Neural cell (in vitro differentiated cells): ENCODE results near the gene RABGAP1L. TPM values are rescaled to one million over a fixed set of nuclear protein-coding genes. Genes with fewer than 3 reads are reported as not detected.

Experiments
- H2AFZ ChIP-seq: fragments of 200-600, 300-800 bp; sonication (generic), shearing (Covaris generic); 2 replicates; pipeline ENCODE4 v1.6.0; 2014; ENCODE audit warnings: low read depth, mild to moderate bottlenecking, antibody characterized with exemption, low read length, moderate library complexity
- H3F3A ChIP-seq: fragments of 200-600 bp; shearing (Covaris generic); 2 replicates; pipeline ENCODE4 v1.6.1; 2016; ENCODE audit warnings: mild to moderate bottlenecking, moderate library complexity, mixed read lengths, antibody characterized with exemption, low read length; ENCODE audit not compliant: insufficient read depth, poor library complexity, severe bottlenecking
- H3K27ac ChIP-seq: fragments of 200-600, 300-800 bp; sonication (generic), shearing (Covaris generic); 2 replicates; pipeline ENCODE4 v1.5.1; 2014; ENCODE audit warnings: mild to moderate bottlenecking, low read length, moderate library complexity
- H3K27me3 ChIP-seq: fragments of 300-800, 200-600 bp; sonication (generic), shearing (Covaris generic); 2 replicates; pipeline ENCODE4 v1.6.0; 2014; ENCODE audit warnings: mild to moderate bottlenecking, low read depth, low read length, moderate library complexity; ENCODE audit not compliant: insufficient read depth
- H3K36me3 ChIP-seq: fragments of 300-800, 200-600 bp; sonication (generic), shearing (Covaris generic); 2 replicates; pipeline ENCODE4 v1.5.1; 2014; ENCODE audit warnings: mild to moderate bottlenecking, antibody characterized with exemption, low read length, moderate library complexity; ENCODE audit not compliant: insufficient read depth
- H3K4me2 ChIP-seq: fragments of 300-800, 200-600 bp; sonication (generic), shearing (Covaris generic); 2 replicates; pipeline ENCODE4 v1.6.0; 2014; ENCODE audit warnings: mild to moderate bottlenecking, low read length
- H3K4me3 ChIP-seq: fragments of 300-800, 200-600 bp; sonication (generic), shearing (Covaris generic); 2 replicates; pipeline ENCODE4 v1.5.1; 2014; ENCODE audit warnings: mild to moderate bottlenecking, low read length, moderate library complexity
- H3K79me2 ChIP-seq: fragments of 200-600 bp; shearing (Covaris generic); replicated peaks from 2 replicates; pipeline ENCODE4 v1.6.0; 2014; ENCODE audit warnings: mild to moderate bottlenecking, low read length, moderate library complexity; ENCODE audit not compliant: insufficient read depth
- H3K9ac ChIP-seq: fragments of 300-800, 200-600 bp; sonication (generic), shearing (Covaris generic); 2 replicates; pipeline ENCODE4 v1.6.1; 2016; ENCODE audit warnings: mild to moderate bottlenecking, low read length, mixed read lengths
- H3K9me2 ChIP-seq: fragments of 200-600 bp; shearing (Covaris generic); 2 replicates; pipeline ENCODE4 v1.6.1; 2016; ENCODE audit warnings: mild to moderate bottlenecking, low read length, mixed read lengths; ENCODE audit not compliant: insufficient read depth
- H3K9me3 ChIP-seq: fragments of 200-600, 300-800 bp; sonication (generic), shearing (Covaris generic); 2 replicates; pipeline ENCODE4 v1.6.1; 2016; ENCODE audit warnings: mild to moderate bottlenecking, mixed run types, low read length, moderate library complexity, mixed read lengths
- H4K20me1 ChIP-seq: fragments of 200-600 bp; shearing (Covaris generic); 2 replicates; pipeline ENCODE4 v1.6.1; 2016; ENCODE audit warnings: mild to moderate bottlenecking, mixed run types; ENCODE audit not compliant: insufficient read depth
- EP300 ChIP-seq: fragments of 450-650 bp; conservative IDR thresholded peaks from 2 replicates; pipeline ENCODE4 v1.6.1; 2014; ENCODE audit warnings: antibody characterized with exemption, mild to moderate bottlenecking, moderate library complexity; ENCODE audit not compliant: poor library complexity, severe bottlenecking
- EZH2 ChIP-seq: fragments of 200-600, 300-800 bp; shearing (Covaris generic), sonication (generic); IDR thresholded peaks from 2 replicates; pipeline ENCODE4 v1.6.1; 2014; ENCODE audit warnings: antibody characterized with exemption, low read length, borderline replicate concordance, mild to moderate bottlenecking; ENCODE audit not compliant: insufficient read depth, poor library complexity, severe bottlenecking
- MXI1 ChIP-seq: fragments of 450-650 bp; conservative IDR thresholded peaks from 2 replicates; pipeline ENCODE4 v1.6.1; 2014; ENCODE audit warnings: antibody characterized with exemption, mild to moderate bottlenecking; ENCODE audit not compliant: poor library complexity, severe bottlenecking
- POLR2AphosphoS5 ChIP-seq: IDR thresholded peaks from 2 replicates; pipeline ENCODE4 v1.6.1; 2012
- RAD21 ChIP-seq: fragments of 450-650 bp; conservative IDR thresholded peaks from 2 replicates; pipeline ENCODE4 v1.6.1; 2014; ENCODE audit warnings: antibody characterized with exemption, mild to moderate bottlenecking, moderate library complexity
- SMC3 ChIP-seq: fragments of 450-650 bp; conservative IDR thresholded peaks from 2 replicates; pipeline ENCODE4 v1.6.1; 2014; ENCODE audit warnings: antibody characterized with exemption, mild to moderate bottlenecking, moderate library complexity; ENCODE audit not compliant: poor library complexity
- TAF1 ChIP-seq: IDR thresholded peaks from 2 replicates; pipeline ENCODE4 v1.6.1; 2012; ENCODE audit warnings: low read depth
- polyA plus RNA-seq: library from polyadenylated mRNA; depleted of rRNA; stranded (reverse); fragments of >200 nt; gene quantifications from 2 replicates; pipeline ENCODE4 v1.2.3, GENCODE V29; 2014
- TF ChIP-seq, protein P1 (sequence below): IDR thresholded peaks from 2 replicates; pipeline ENCODE4 v1.6.1; 2012; ENCODE audit warnings: borderline replicate concordance
- TF ChIP-seq, protein P2 (sequence below): fragments of 450-650 bp; IDR thresholded peaks from 2 replicates; pipeline ENCODE4 v1.5.1; 2014; ENCODE audit warnings: antibody characterized with exemption, mild to moderate bottlenecking, moderate library complexity; ENCODE audit not compliant: poor library complexity, severe bottlenecking

The RABGAP1L gene
- polyA plus RNA-seq, 1 donor from 2014 or later: 32.2 TPM

DNA sequence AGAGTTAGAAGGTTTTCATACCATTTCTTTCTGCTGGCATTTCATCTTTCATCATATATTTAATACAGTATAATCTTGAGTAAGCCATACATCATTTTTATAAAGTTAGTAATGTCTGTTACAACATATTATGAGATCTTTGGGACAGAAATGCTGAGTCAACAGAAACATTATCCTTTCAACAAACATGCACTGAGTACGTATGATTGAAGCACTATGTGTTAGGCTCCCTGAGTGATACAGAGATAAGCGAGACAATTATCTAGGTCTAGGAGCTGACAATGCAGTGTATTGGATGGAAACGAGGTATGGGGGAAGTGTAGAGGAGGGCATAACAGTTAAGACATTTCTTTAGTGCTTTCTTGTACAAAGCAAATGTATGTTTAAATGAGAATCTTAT, 268.7 kb downstream of the RABGAP1L start:
- Histone ChIP-seq H2AFZ (no peak overlapping the region), H3K36me3 (no peaks in the 10 kb centered on the region), H3K9me2 (no peaks in the 10 kb centered on the region), H3K4me2 (no peak overlapping the region), H3K9ac (no peak overlapping the region), H3K79me2 (no peaks in the 10 kb centered on the region), H3K9me3 (no peaks in the 10 kb centered on the region), H3F3A (no peaks in the 10 kb centered on the region), H3K27ac (no peak overlapping the region), H4K20me1 (no peaks in the 10 kb centered on the region), H3K27me3 (no peaks in the 10 kb centered on the region), H3K4me3 (no peak overlapping the region)
- TF ChIP-seq MXI1 (no peak), POLR2AphosphoS5 (no peak), RAD21 (no peak), SMC3 (no peak), EP300 (no peak), TAF1 (no peak), EZH2 (no peak)
- TF ChIP-seq, protein P1, sequence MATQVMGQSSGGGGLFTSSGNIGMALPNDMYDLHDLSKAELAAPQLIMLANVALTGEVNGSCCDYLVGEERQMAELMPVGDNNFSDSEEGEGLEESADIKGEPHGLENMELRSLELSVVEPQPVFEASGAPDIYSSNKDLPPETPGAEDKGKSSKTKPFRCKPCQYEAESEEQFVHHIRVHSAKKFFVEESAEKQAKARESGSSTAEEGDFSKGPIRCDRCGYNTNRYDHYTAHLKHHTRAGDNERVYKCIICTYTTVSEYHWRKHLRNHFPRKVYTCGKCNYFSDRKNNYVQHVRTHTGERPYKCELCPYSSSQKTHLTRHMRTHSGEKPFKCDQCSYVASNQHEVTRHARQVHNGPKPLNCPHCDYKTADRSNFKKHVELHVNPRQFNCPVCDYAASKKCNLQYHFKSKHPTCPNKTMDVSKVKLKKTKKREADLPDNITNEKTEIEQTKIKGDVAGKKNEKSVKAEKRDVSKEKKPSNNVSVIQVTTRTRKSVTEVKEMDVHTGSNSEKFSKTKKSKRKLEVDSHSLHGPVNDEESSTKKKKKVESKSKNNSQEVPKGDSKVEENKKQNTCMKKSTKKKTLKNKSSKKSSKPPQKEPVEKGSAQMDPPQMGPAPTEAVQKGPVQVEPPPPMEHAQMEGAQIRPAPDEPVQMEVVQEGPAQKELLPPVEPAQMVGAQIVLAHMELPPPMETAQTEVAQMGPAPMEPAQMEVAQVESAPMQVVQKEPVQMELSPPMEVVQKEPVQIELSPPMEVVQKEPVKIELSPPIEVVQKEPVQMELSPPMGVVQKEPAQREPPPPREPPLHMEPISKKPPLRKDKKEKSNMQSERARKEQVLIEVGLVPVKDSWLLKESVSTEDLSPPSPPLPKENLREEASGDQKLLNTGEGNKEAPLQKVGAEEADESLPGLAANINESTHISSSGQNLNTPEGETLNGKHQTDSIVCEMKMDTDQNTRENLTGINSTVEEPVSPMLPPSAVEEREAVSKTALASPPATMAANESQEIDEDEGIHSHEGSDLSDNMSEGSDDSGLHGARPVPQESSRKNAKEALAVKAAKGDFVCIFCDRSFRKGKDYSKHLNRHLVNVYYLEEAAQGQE: no peak
- TF ChIP-seq, protein P2, sequence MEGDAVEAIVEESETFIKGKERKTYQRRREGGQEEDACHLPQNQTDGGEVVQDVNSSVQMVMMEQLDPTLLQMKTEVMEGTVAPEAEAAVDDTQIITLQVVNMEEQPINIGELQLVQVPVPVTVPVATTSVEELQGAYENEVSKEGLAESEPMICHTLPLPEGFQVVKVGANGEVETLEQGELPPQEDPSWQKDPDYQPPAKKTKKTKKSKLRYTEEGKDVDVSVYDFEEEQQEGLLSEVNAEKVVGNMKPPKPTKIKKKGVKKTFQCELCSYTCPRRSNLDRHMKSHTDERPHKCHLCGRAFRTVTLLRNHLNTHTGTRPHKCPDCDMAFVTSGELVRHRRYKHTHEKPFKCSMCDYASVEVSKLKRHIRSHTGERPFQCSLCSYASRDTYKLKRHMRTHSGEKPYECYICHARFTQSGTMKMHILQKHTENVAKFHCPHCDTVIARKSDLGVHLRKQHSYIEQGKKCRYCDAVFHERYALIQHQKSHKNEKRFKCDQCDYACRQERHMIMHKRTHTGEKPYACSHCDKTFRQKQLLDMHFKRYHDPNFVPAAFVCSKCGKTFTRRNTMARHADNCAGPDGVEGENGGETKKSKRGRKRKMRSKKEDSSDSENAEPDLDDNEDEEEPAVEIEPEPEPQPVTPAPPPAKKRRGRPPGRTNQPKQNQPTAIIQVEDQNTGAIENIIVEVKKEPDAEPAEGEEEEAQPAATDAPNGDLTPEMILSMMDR: no peak

DNA sequence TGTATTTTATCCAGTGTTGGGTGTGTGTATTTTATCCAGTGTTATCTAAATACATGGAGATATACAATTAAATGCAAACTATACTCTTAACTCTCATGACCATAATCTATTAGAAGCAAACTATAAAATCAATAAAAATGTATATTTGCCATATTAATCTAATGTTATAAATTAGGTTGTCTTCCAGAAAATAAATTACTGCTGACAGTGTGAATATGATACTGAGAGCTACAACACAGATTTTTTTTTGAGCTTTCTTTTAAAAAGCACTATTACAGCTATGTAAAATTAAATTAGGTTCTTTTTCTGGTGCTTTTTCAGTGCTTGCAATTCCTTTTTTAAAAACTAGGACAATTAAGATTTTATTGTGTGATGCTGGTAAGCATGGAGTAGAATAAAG, 269.4 kb downstream of the RABGAP1L start:
- H2AFZ ChIP-seq: no peak overlapping the region
- H3K9me3 ChIP-seq: no peaks in the 10 kb centered on the region
- no peak overlapping the region for H3K9ac ChIP-seq
- TF ChIP-seq EP300 (no peak), MXI1 (no peak), SMC3 (no peak), POLR2AphosphoS5 (no peak)
- TF ChIP-seq, protein P1: no peak
- TF ChIP-seq, protein P2: no peak
- H3K36me3 ChIP-seq: no peaks in the 10 kb centered on the region
- no peaks in the 10 kb centered on the region for H3K9me2 ChIP-seq
- no peaks in the 10 kb centered on the region for H3K79me2 ChIP-seq
- H3K4me3 ChIP-seq: no peak overlapping the region
- no peaks in the 10 kb centered on the region for H3F3A ChIP-seq
- H3K27ac ChIP-seq: no peak overlapping the region
- no peaks in the 10 kb centered on the region for H3K27me3 ChIP-seq
- no peaks in the 10 kb centered on the region for H4K20me1 ChIP-seq
- H3K4me2 ChIP-seq: no peak overlapping the region
